Tibial nerve (tissue), 4 donors: Measurements from ENCODE around the gene REV1.

ENCODE experiments used
- CTCF ChIP-seq, 5 experiments: fragments of 200-600 bp in 3 of 5; fragments of 450-650 bp in 2 of 5; sonication (generic) in 3 of 5; IDR thresholded peaks; one replicate each; pipeline ENCODE4 v1.5.1; 2016 to 2019; ENCODE audit warnings: antibody characterized with exemption in 5 of 5, mild to moderate bottlenecking in 3 of 5, moderate library complexity in 2 of 5
- EP300 ChIP-seq, 2 donors: sonication (generic); formaldehyde crosslinking; IDR thresholded peaks; one replicate each; pipeline ENCODE4 v1.6.1; 2017; ENCODE audit warnings: antibody characterized with exemption in 2 of 2, mild to moderate bottlenecking in 1 of 2
- POLR2A ChIP-seq, 2 donors: fragments of 450-650 bp; IDR thresholded peaks; one replicate each; pipeline ENCODE4 v1.6.1; 2017; ENCODE audit warnings: antibody characterized with exemption in 2 of 2, mild to moderate bottlenecking in 2 of 2, moderate library complexity in 2 of 2

DNA sequence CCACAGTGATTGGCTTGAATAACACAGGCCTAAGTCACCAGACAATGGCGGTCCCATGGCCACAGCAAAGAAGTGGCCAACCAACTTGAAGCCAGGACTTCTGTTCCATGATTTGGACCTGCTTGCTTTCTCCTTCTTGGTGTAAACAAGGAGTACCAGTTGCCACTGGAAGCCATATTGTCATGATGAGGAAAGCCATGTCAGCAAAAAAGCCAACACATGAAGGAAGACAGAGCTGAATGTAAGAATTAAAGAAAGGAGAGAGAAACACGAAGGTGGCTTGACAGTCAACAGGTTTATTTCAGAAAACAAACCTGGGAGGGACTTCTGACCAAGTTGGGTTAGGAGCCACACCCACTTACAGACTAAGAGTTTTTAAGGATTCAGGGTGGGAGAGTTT, 32.3 kb upstream of the REV1 start:
- TF ChIP-seq CTCF (IDR thresholded peaks at IDR 0.05) = no peak
- no peak for TF ChIP-seq EP300 (IDR thresholded peaks at IDR 0.05)
- no peak for TF ChIP-seq POLR2A (IDR thresholded peaks at IDR 0.05)
